Pancreas (tissue), 10 donors: ENCODE results near the gene ST8SIA5. TPM values are rescaled to one million over a fixed set of nuclear protein-coding genes. Genes with fewer than 3 reads are reported as not detected.

Experiments
- ATAC-seq, 4 donors: fragments of 200-7000 bp; cut with Tn5 transposase; one replicate each; pipeline versions ENCODE4 v1.8.0 to v1.9.1; 2020; ENCODE audit warnings: mild to moderate bottlenecking in 4 of 4, moderate library complexity in 4 of 4
- DNase-seq, 6 donors: peaks; one replicate each; pipeline ENCODE4 v3.0.0-alpha.2; 2020
- FAIRE-seq: peaks from 2 replicates; lab custom pipeline; 2012; peaks lifted over from hg19 to GRCh38; lab: Jason Lieb, UNC
- H3K27ac ChIP-seq, 4 donors: fragments of 200-600 bp; sonication (generic); 1 replicate in 3 of 4; 2 replicates in 1 of 4; pipeline versions ENCODE4 v1.5.0 to v1.8.0; 2020
- H3K27me3 ChIP-seq, 4 donors: fragments of 200-600 bp; one replicate each; pipeline ENCODE4 v1.8.0; 2021
- H3K36me3 ChIP-seq, 3 donors: fragments of 200-600 bp; sonication (generic) in 1 of 3; one replicate each; pipeline versions ENCODE4 v1.5.0 to v1.8.0; 2020 to 2021
- H3K4me1 ChIP-seq, 3 donors: fragments of 200-600 bp; one replicate each; pipeline ENCODE4 v1.8.0; 2021
- H3K4me3 ChIP-seq, 4 donors: fragments of 200-600 bp; sonication (generic) in 2 of 4; one replicate each; pipeline versions ENCODE4 v1.5.0 to v1.8.0; 2020 to 2021
- H3K9me3 ChIP-seq, 4 donors: fragments of 200-600 bp; one replicate each; pipeline ENCODE4 v1.8.0; 2021
- WGBS, 2 donors: extraction: QIAGEN DNeasy Blood & Tissue Kit; methylation state at CpG; one replicate each; pipeline ENCODE4 v1.1.7; 2013; 5-methylcytosine and 5-hydroxymethylcytosine counted together
- intact Hi-C, 3 donors: fragments of 100-400 bp; cut with DNase I; formaldehyde crosslinking; loops; one replicate each; pipeline versions ENCODE4 v1.11.1 to v1.14.2; 2022
- polyA plus RNA-seq, 2 donors: library from polyadenylated mRNA; stranded (reverse); fragments of 200-250 nt; gene quantifications; one replicate each; pipeline ENCODE4 v1.2.3, GENCODE V29; 2013
- total RNA-seq, 6 donors: library from RNA; stranded (reverse); fragmentation: NEBNext Ultra II Directional in 4 of 6; extraction: Animal tissue kit (Norgen Biotek cat#: 25700) in 4 of 6; gene quantifications; one replicate each; pipeline versions ENCODE4 v1.2.1 to v1.2.4, GENCODE V29; 2021 to 2023
- TF ChIP-seq, protein P1 (sequence below), 4 donors: fragments of 200-600 bp; sonication (generic) in 3 of 4; IDR thresholded peaks; one replicate each; pipeline versions ENCODE4 v1.5.0 to v1.8.0; 2021; ENCODE audit warnings: antibody characterized with exemption in 4 of 4
- donor health status: healthy with polysubstance abuse.
- donor health status: DM: no; HTN: no; CAD: no; lungs with moderate emphysema.
- donor health status: DM: no; HTN: no; CAD: no.
- donor health status: control.
- donor health status: control.
- donor health status: Bipolar disorder and iron deficiency.
- donor health status: DM: yes; HTN: yes; CAD: no.
- donor health status: DM: no; HTN: no; CAD: no.
- donor health status: DM: no; HTN: no; CAD: no.
- donor health status: DM: yes; HTN: yes; CAD: no.

ST8SIA5 gene
- total and polyA plus RNA-seq, 8 donors = 0.06 to 1.1 (median 0.24) TPM

DNA sequence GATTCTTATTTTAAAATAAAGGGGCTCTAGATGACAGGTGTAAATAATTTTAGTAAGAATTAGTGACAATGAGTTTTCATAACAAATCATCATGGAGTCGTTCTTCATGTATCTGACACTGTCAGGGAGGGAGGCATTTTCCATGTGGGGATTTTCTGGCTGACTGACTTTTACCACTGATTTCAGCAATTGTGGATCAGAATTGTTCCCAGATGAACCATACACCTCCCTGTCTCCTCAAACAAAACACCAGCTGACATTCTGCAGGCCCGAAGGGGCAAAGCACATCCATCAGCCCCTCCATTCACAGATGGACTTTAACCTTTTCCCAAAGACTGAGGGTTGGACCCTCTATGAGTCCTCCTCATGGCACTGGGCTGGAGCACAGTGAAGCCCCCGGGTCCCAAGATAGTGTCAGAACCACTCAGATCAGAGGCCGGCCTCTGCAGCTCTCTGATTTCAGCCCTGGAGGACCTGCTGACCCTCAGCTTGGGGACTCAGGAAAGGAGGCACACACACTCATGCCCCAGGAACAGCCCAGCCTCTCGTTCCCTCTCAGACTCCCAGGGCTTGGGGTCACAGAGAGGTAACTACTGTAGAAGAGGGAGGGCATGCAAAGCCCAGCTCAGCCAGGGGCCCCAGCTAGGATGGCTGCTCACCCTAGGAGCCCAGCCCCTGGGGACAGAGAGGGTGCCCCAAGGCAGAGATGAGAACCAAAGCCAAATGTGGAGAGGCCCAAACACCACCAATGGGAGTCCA is 56.6 kb downstream of the ST8SIA5 start:
- DNase-seq (no peak), ATAC-seq (no peak), FAIRE-seq (no peak)
- no peaks in the 10 kb centered on the region for H3K27me3 ChIP-seq
- intact Hi-C loops = no loop called here
- WGBS, 2 donors = 55 to 67% methylated on average over 5 of the region's 5 CpGs
- TF ChIP-seq, protein P1, sequence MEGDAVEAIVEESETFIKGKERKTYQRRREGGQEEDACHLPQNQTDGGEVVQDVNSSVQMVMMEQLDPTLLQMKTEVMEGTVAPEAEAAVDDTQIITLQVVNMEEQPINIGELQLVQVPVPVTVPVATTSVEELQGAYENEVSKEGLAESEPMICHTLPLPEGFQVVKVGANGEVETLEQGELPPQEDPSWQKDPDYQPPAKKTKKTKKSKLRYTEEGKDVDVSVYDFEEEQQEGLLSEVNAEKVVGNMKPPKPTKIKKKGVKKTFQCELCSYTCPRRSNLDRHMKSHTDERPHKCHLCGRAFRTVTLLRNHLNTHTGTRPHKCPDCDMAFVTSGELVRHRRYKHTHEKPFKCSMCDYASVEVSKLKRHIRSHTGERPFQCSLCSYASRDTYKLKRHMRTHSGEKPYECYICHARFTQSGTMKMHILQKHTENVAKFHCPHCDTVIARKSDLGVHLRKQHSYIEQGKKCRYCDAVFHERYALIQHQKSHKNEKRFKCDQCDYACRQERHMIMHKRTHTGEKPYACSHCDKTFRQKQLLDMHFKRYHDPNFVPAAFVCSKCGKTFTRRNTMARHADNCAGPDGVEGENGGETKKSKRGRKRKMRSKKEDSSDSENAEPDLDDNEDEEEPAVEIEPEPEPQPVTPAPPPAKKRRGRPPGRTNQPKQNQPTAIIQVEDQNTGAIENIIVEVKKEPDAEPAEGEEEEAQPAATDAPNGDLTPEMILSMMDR (IDR thresholded peaks at IDR 0.05) = no peak
- H3K4me3 ChIP-seq = no peak overlapping the region
- no peaks in the 10 kb centered on the region for H3K4me1 ChIP-seq
- H3K36me3 ChIP-seq = no peaks in the 10 kb centered on the region
- no peak overlapping the region for H3K27ac ChIP-seq
- no peaks in the 10 kb centered on the region for H3K9me3 ChIP-seq

DNA sequence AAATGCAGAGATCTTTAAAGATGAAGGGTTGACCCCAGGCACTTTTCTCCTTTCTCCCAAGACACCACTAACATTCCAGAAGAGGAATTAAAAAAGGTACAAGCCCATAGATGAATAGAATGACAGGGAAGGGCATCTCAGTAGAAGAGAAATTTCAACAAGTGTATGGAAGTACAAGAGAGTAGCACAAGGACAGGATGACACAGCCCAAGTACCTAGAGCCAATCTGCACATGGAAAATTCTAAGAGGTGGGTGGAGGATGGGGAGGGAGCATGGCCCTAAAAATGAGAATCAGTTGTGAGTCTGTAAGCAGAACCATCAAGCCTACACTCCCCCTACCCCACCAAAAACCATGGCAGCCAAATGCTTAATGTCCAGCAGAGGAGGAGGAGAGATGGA is 60.2 kb downstream of the ST8SIA5 start:
- no peak for DNase-seq
- intact Hi-C loops = no loop called here
- Histone ChIP-seq H3K27ac (no peak overlapping the region), H3K4me3 (no peak overlapping the region), H3K27me3 (no peaks in the 10 kb centered on the region), H3K36me3 (no peaks in the 10 kb centered on the region), H3K4me1 (no peaks in the 10 kb centered on the region), H3K9me3 (no peaks in the 10 kb centered on the region)
- ATAC-seq = no peak
- FAIRE-seq = no peak
- TF ChIP-seq, protein P1 (IDR thresholded peaks at IDR 0.05) = no peak

DNA sequence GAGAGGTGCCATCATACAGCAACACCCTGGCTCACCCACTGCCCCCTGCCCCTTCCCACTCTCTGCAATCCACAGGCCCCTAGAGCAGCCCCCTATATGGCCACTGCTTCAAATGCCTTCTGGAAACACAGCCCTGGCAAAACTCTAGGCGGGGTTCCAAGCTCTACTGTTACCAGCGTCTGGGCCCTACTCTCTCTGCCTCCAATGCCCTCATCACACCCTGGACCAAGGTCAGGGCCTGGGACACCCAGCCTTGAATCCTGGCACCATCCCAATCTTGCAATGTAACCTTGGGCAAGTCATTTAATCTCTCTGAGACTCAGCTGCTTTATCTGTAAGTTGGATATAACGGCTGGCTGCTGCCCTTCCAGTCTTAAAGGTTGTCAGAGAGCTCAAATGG is 60.6 kb downstream of the ST8SIA5 start:
- no peak overlapping the region for H3K27ac ChIP-seq
- no peaks in the 10 kb centered on the region for H3K27me3 ChIP-seq
- ATAC-seq (no peak), DNase-seq (no peak), FAIRE-seq (no peak)
- WGBS, 2 donors = 42 to 43% methylated on average over 3 of the region's 3 CpGs
- no peaks in the 10 kb centered on the region for H3K9me3 ChIP-seq
- H3K4me1 ChIP-seq = no peaks in the 10 kb centered on the region
- TF ChIP-seq, protein P1 (IDR thresholded peaks at IDR 0.05) = no peak
- no peaks in the 10 kb centered on the region for H3K36me3 ChIP-seq
- intact Hi-C loops = no loop called here
- no peak overlapping the region for H3K4me3 ChIP-seq

DNA sequence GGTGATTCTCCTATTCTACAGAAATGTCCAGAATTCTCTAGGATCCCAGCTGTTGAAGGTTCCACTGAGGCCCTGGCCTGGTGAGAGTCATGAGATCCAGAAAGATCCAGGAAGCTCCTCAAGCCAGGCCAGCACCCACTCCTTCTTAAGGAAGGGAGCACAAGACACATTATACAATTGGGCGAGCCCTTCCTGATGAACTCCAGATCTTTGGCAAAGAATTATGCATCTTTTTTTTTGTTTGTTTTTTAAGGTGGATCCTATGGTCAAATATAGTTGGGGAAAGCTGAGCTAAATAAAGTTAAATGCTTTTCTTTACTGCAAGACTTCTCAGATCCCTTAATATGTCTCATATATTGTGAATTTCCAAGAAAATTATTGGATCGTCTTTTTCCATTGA is 62.9 kb downstream of the ST8SIA5 start:
- intact Hi-C loops = no loop called here
- no peaks in the 10 kb centered on the region for H3K9me3 ChIP-seq
- no peaks in the 10 kb centered on the region for H3K27me3 ChIP-seq
- ATAC-seq = no peak
- H3K36me3 ChIP-seq = no peaks in the 10 kb centered on the region
- FAIRE-seq = no peak
- H3K4me3 ChIP-seq = no peak overlapping the region
- H3K4me1 ChIP-seq = no peaks in the 10 kb centered on the region
- no peak overlapping the region for H3K27ac ChIP-seq
- DNase-seq = no peak
- WGBS, 2 donors = 86 to 90% methylated on average over 2 of the region's 2 CpGs
- TF ChIP-seq, protein P1 (IDR thresholded peaks at IDR 0.05) = no peak

DNA sequence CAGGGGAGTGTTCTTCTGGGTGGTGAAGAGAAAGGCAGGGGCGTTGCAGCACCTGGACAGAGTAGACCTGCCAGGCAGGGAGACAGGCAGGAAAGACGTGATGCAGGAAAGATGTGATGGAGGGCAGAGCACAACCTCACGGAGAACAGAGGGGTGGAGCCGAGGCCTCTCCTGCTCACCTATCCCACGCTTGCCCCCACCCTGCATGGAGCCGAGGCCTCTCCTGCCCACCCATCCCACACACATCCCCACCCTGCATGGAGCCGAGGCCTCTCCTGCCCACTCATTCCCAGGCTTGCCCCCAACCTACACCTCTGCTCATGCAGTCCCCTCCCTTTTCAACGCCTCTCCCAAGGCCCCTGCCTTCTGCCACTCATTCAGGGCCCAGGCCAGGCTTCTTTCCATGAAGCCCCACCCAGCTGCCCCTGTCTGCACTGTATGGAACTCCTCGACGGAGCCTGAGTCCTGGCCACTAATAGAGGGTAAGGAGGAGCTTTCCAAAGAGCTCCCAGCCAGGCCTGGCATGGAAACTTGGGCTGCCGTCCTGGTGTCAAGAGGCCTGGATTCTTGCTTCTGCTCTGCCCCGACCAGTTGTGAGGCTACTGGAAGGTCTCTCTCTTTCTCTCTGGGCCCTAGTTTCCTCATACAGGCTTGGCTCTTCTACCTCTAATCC is 67.9 kb downstream of the ST8SIA5 start:
- Histone ChIP-seq H3K9me3 (no peaks in the 10 kb centered on the region), H3K27ac (no peak overlapping the region), H3K4me3 (no peak overlapping the region), H3K27me3 (no peaks in the 10 kb centered on the region), H3K36me3 (no peaks in the 10 kb centered on the region), H3K4me1 (no peaks in the 10 kb centered on the region)
- DNase-seq = no peak
- TF ChIP-seq, protein P1 (IDR thresholded peaks at IDR 0.05) = no peak
- 68 to 78% methylated on average over 8 to 12 of the region's 12 CpGs for WGBS, 2 donors
- no peak for ATAC-seq
- intact Hi-C loops = loop anchor here in 1 of 3 donors (10.0 kb wide), 1 partner anchor 64 kb away; no protein-coding TSS in a partner anchor
- no peak for FAIRE-seq
